Spleen (tissue), 11 donors: ENCODE results near the gene GPR180. TPM values are rescaled to one million over a fixed set of nuclear protein-coding genes. Genes with fewer than 3 reads are reported as not detected.

Experiments
- DNase-seq: peaks from one replicate; pipeline ENCODE4 v3.0.0-alpha.2; 2020
- H3K27ac ChIP-seq, 8 donors: fragments of 200-600 bp; sonication (generic) in 7 of 8; 1 replicate in 4 of 8; 2 replicates in 4 of 8; pipeline versions ENCODE4 v1.5.0 to v1.8.0; 2016 to 2021; ENCODE audit warnings: inconsistent platforms in 4 of 8, mild to moderate bottlenecking in 4 of 8, moderate library complexity in 1 of 8
- H3K27me3 ChIP-seq, 7 donors: fragments of 200-600 bp; sonication (generic) in 6 of 7; replicated peaks in 1 of 7; 1 replicate in 4 of 7; 2 replicates in 3 of 7; pipeline versions ENCODE4 v1.5.0 to v1.8.0; 2016 to 2021; ENCODE audit warnings: inconsistent platforms in 3 of 7, mild to moderate bottlenecking in 1 of 7
- H3K36me3 ChIP-seq, 6 donors: fragments of 200-600 bp; sonication (generic) in 5 of 6; 1 replicate in 4 of 6; 2 replicates in 2 of 6; pipeline versions ENCODE4 v1.5.0 to v1.8.0; 2016 to 2021; ENCODE audit warnings: inconsistent platforms in 2 of 6
- H3K4me1 ChIP-seq, 6 donors: fragments of 200-600 bp; sonication (generic) in 5 of 6; 1 replicate in 3 of 6; 2 replicates in 3 of 6; pipeline versions ENCODE4 v1.5.0 to v1.8.0; 2016 to 2021; ENCODE audit warnings: inconsistent platforms in 3 of 6
- H3K4me3 ChIP-seq, 8 donors: fragments of 200-600 bp; sonication (generic) in 7 of 8; 1 replicate in 4 of 8; 2 replicates in 4 of 8; pipeline versions ENCODE4 v1.5.0 to v1.8.0; 2016 to 2021; ENCODE audit warnings: inconsistent platforms in 4 of 8, mild to moderate bottlenecking in 4 of 8, moderate library complexity in 2 of 8
- H3K9me3 ChIP-seq, 8 donors: fragments of 200-600 bp; sonication (generic) in 7 of 8; 1 replicate in 4 of 8; 2 replicates in 4 of 8; pipeline versions ENCODE4 v1.5.0 to v1.8.0; 2016 to 2021; ENCODE audit warnings: inconsistent platforms in 4 of 8
- POLR2A ChIP-seq, 3 donors: fragments of 450-650 bp; IDR thresholded peaks; one replicate each; pipeline ENCODE4 v1.5.1; 2017; ENCODE audit warnings: antibody characterized with exemption in 3 of 3, mild to moderate bottlenecking in 1 of 3
- POLR2AphosphoS5 ChIP-seq, 3 donors: sonication (generic); formaldehyde crosslinking; IDR thresholded peaks; one replicate each; pipeline ENCODE4 v1.5.1; 2017; ENCODE audit warnings: antibody characterized with exemption in 3 of 3
- WGBS, 5 donors: extraction: QIAGEN DNeasy Blood & Tissue Kit in 3 of 5; methylation state at CpG; one replicate each; pipeline versions ENCODE4 v1.1.5 to v1.1.7; 2013 to 2018; 5-methylcytosine and 5-hydroxymethylcytosine counted together
- intact Hi-C: fragments of 100-400 bp; cut with DNase I; formaldehyde crosslinking; loops from one replicate; pipeline ENCODE4 v1.15.0; 2023; ENCODE audit warnings: low total_unique reads
- polyA plus RNA-seq, 3 donors: library from polyadenylated mRNA; stranded (reverse); fragments of 200-250 nt; gene quantifications; one replicate each; pipeline ENCODE4 v1.2.1, GENCODE V29; 2013
- total RNA-seq, 7 donors: library from RNA; depleted of rRNA in 3 of 7; stranded (reverse); fragments of >200 nt in 3 of 7; fragmentation: NEBNext Ultra II Directional in 4 of 7; extraction: Animal tissue kit (Norgen Biotek cat#: 25700) in 4 of 7; gene quantifications; one replicate each; pipeline versions ENCODE4 v1.1.0 to v1.2.1, GENCODE V29; 2016 to 2021
- TF ChIP-seq, protein P1 (sequence below), 11 experiments: fragments of 200-600 bp in 7 of 11; fragments of 450-650 bp in 4 of 11; sonication (generic) in 4 of 11; IDR thresholded peaks in 8 of 11; conservative IDR thresholded peaks in 3 of 11; 1 replicate in 7 of 11; 2 replicates in 4 of 11; pipeline versions ENCODE4 v1.4.0 to v1.8.0; 2016 to 2021; ENCODE audit warnings: antibody characterized with exemption in 11 of 11, inconsistent platforms in 4 of 11, mild to moderate bottlenecking in 1 of 11
- donor health status: healthy with polysubstance abuse.
- donor health status: DM: no; HTN: no; CAD: no; lungs with moderate emphysema.
- donor health status: DM: no; HTN: no; CAD: no.
- donor health status: Bipolar disorder and iron deficiency.
- donor health status: healthy.
- donor health status: DM: no; HTN: no; CAD: no.
- donor health status: DM: yes; HTN: yes; CAD: no.

Gene GPR180
- total and polyA plus RNA-seq, 10 donors, result 1.2 to 8.6 (median 4.2) TPM

DNA sequence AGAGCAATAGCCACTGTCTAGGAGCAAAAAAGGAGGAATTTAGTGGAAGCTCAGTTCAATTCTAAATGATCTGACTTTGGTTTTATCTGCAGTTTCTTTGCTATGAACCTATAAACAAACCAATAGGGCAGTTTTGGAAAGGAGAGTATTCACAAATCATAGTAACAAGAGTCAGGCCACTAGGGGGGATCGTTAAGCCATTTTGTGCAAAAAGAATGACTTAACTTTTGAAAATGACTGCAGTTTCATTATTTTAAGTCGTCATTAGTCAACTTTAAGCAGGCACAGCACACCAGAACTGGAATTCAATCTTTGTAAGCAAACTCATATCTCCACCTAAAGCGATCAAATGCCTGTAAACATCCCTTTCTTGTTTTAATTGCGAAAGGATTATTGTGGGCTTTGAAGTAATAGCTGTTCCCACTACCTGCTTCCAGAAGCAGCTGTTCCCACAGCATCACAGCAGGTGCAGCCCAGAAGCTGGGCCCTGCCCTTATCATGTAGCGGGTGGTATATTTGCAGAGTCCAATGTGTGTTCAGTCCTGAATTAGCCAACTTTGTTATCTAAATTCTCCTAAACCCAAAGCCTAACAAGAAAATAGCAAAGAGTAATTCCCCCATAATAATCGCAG lies 59.2 kb downstream of the GPR180 start:
- no peak for DNase-seq
- 50 to 59% (median 57%) methylated on average over 6 of the region's 6 CpGs for WGBS, 5 donors
- no peaks in the 10 kb centered on the region for H3K4me1 ChIP-seq
- intact Hi-C loops, result no loop called here
- peaks cover 0 to 3% (median 0%) of the 10 kb centered on the region in 8 donors for H3K9me3 ChIP-seq
- no peak overlapping the region for H3K27ac ChIP-seq
- no peaks in the 10 kb centered on the region for H3K36me3 ChIP-seq
- no peak for TF ChIP-seq POLR2A (IDR thresholded peaks at IDR 0.05)
- TF ChIP-seq, protein P1, sequence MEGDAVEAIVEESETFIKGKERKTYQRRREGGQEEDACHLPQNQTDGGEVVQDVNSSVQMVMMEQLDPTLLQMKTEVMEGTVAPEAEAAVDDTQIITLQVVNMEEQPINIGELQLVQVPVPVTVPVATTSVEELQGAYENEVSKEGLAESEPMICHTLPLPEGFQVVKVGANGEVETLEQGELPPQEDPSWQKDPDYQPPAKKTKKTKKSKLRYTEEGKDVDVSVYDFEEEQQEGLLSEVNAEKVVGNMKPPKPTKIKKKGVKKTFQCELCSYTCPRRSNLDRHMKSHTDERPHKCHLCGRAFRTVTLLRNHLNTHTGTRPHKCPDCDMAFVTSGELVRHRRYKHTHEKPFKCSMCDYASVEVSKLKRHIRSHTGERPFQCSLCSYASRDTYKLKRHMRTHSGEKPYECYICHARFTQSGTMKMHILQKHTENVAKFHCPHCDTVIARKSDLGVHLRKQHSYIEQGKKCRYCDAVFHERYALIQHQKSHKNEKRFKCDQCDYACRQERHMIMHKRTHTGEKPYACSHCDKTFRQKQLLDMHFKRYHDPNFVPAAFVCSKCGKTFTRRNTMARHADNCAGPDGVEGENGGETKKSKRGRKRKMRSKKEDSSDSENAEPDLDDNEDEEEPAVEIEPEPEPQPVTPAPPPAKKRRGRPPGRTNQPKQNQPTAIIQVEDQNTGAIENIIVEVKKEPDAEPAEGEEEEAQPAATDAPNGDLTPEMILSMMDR (IDR thresholded peaks at IDR 0.05 in 8 of 11, conservative IDR thresholded peaks at IDR 0.05 in 3 of 11), result no peak
- no peak for TF ChIP-seq POLR2AphosphoS5 (IDR thresholded peaks at IDR 0.05)
- H3K27me3 ChIP-seq, result peaks cover 0 to 27% (median 0%) of the 10 kb centered on the region in 7 donors
- H3K4me3 ChIP-seq, result no peak overlapping the region

GRCh38 chr13:94661406-94661805 lies 59.7 kb downstream of the GPR180 start:
- Histone ChIP-seq H3K4me3 (no peak overlapping the region), H3K27ac (no peak overlapping the region), H3K36me3 (no peaks in the 10 kb centered on the region), H3K9me3 (no peaks in the 10 kb centered on the region), H3K4me1 (no peaks in the 10 kb centered on the region), H3K27me3 (peaks cover 0 to 33% (median 0%) of the 10 kb centered on the region in 7 donors)
- TF ChIP-seq POLR2AphosphoS5 (IDR thresholded peaks at IDR 0.05), result no peak
- no peak for TF ChIP-seq POLR2A (IDR thresholded peaks at IDR 0.05)
- TF ChIP-seq, protein P1 (IDR thresholded peaks at IDR 0.05 in 8 of 11, conservative IDR thresholded peaks at IDR 0.05 in 3 of 11), result no peak
- DNase-seq, result no peak
- WGBS, 5 donors, result 81 to 89% (median 84%) methylated on average over 5 of the region's 5 CpGs
- intact Hi-C loops, result no loop called here

DNA sequence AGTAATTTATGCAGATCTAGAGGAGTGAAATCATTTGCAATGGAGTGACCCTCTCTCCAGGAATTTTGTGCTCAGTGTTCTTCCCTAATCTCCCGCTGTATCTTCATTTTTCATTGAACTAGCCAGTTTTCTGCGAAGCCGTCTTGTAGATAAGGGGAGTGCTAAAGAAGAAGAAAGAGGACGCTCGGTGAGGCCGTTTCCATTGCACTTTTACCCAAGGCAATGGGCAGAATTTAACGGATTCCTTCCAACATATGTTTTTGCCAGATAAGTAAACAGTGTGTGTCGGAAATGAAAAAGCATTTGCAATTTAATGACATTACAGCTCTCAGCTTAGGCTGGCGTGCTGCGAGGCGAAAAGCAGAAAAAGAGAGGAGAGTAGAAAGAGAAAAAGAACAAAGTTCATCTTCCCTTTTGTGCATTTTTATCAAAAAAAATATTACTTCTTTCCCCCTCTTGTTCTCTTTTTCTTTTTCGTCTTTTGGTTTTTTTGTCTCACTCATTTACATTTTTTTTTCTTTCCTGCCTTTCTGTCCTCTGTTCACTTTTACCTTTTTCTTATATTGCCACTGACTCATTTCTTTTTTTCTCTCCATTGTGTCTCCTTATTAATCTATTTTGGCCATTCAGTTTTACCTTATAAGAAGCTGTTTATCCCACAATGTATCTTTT lies 60.8 kb downstream of the GPR180 start:
- WGBS, 5 donors, result 21 to 42% (median 30%) methylated on average over 12 of the region's 12 CpGs
- Histone ChIP-seq H3K9me3 (no peaks in the 10 kb centered on the region), H3K27me3 (peaks cover 0 to 34% (median 0%) of the 10 kb centered on the region in 7 donors), H3K27ac (no peak overlapping the region), H3K36me3 (no peaks in the 10 kb centered on the region), H3K4me3 (no peak overlapping the region), H3K4me1 (no peaks in the 10 kb centered on the region)
- DNase-seq, result no peak
- intact Hi-C loops, result no loop called here
- TF ChIP-seq POLR2A (IDR thresholded peaks at IDR 0.05), result no peak

- DNase-seq, result no peak
- WGBS, 5 donors, result 71 to 78% (median 73%) methylated on average over 7 of the region's 7 CpGs
Measured at GRCh38 chr13:94664889-94665288, 63.2 kb downstream of the GPR180 start.

More at GRCh38 chr13:94664889-94665288, 63.2 kb downstream of the GPR180 start:
- H3K36me3 ChIP-seq, result no peaks in the 10 kb centered on the region
- H3K4me1 ChIP-seq, result no peaks in the 10 kb centered on the region
- intact Hi-C loops, result no loop called here
- TF ChIP-seq, protein P1 (IDR thresholded peaks at IDR 0.05 in 8 of 11, conservative IDR thresholded peaks at IDR 0.05 in 3 of 11), result no peak
- TF ChIP-seq POLR2AphosphoS5 (IDR thresholded peaks at IDR 0.05), result no peak
- no peak for TF ChIP-seq POLR2A (IDR thresholded peaks at IDR 0.05)
- H3K9me3 ChIP-seq, result peaks cover 0 to 3% (median 0%) of the 10 kb centered on the region in 8 donors
- no peak overlapping the region for H3K4me3 ChIP-seq
- H3K27ac ChIP-seq, result no peak overlapping the region
- peaks cover 0 to 34% (median 0%) of the 10 kb centered on the region in 7 donors for H3K27me3 ChIP-seq
